ENCODE results near the gene DIAPH1. TPM values are rescaled to one million over a fixed set of nuclear protein-coding genes. Genes with fewer than 3 reads are reported as not detected.

Gene DIAPH1
- 273 and 283 TPM in 2 replicates for total RNA-seq

DNA sequence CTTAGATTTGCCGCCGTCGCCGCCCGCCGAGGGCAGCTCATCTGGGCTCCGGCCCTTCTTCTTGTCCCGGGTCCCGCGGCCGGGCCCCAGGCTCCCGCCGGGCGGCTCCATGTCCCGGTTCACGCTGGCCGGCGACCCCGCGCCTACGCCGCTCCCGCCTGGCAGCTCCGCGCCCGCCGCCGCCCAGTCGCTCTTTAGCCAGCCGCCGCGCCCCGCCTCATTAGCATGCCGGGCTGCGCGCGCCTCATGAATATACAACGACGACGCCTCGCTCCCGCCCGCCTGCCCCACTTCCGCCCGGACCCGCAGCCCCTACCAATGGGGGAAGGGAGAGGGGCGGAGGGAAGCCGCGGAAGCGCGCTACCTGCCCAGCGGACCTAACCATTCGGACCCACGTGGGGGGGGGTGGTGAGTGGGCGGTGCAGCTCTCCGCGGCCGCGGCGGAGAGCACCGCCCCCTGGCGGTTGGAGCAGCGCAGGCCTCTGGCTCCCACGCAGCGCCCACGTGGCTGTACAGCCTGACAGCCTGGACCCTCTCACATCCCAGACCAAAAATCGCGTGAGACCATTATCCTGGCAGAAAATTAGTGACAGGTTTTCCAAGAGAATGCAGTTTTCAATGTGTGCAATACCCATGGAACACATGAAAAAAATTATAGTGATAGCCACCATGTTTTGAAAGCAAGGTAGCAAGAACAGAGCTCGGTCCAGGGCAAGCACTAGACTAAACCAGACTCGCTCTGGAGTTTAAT lies at the start of gene DIAPH1:
Gene DIAPH1, minus strand, starts transcription at position 197 of the 751 bp plus-strand sequence. Its CDS starts 86 bp downstream, at position 111.
- intact Hi-C loops (cut with micrococcal nuclease): loop anchor here (1.0 to 10.0 kb wide), 10 partner anchors 14 to 1214 kb away; partner anchors contain the start of genes ANKHD1, FCHSD1, HDAC3 and RELL2

DNA sequence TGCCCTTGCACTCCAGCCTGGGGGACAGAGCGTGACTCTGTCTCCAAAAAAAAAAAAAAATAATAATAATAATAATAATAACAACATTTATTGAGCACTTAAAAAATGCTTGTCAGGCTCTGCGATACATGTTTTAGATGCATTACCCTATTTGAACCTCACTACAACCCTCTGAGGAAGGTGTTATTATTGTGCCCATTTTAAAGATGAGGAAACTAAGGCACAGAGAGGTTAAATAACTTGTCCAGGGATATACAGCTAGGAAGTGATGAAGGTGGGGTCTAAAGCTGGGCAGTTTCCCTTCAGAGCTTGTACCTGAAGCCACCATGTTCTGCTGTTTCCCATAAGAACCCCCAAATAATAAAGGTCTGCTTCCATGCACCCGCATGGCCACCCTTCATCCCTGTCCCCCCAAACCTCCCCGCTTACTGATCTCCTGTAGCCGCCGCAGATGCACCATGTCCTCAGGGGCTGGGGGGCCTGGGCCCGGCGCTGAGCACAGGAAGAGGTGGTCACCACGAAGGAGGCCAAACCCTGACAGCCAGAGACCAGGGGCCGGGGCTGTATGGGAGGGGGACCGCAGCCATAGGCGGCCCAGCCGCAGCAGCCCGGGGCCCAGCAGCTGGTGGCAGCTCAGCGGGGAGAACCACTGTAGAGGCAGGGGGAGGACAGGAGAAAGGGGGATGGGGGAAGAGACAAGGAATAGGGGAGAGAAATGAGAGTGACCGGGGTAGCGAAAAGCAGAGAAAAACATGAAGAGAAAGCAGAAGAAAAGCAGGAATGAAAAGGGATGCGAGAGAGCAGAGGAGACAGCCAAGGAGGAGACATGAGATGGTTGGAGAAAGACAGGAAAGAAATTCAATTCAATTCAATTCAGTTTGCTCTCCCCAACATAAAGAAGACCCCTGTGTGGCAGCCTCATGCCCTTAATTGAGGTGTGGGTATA lies 47.5 kb upstream of the DIAPH1 start:
- intact Hi-C loops (cut with micrococcal nuclease): loop anchor here (1.0 to 2.0 kb wide), 9 partner anchors 15 to 303 kb away; partner anchors contain the start of genes FCHSD1 and RNF14

DNA sequence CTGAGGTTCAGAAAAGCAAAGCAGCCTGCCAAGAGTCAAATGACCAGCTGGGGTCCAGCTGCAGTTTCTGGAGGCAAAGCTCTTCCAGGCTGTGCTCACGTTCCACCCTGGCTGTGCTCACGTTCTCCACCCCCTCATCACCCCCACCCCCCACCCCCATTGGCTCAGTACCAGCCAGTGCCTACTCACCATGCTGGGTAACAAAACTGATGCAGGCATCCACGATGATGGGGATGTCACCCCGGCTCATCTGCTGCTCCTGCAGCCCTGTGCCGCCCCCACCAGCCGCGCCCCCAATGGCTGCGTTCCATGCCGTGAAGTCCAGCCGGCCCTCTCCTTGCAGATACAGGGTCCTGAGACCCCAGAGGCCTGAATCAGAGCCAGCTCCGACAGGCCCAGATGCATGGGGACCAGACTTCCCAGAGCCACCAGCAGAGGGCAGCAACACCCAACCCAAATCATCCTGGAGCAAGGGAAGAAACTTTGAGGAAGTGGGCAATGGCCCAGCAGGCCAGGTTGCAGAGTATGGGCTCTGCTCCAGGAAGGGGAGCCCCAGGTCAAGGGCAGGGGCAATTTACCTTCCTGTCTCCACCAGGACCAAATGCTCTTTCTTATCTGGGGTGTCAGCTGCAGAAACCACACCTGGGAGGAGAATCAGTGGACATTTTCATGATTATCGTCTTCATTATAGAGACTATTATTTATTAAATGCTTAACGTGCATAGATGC lies 46.1 kb upstream of the DIAPH1 start:
- intact Hi-C loops (cut with micrococcal nuclease): loop anchor here (1.0 to 2.0 kb wide), 9 partner anchors 14 to 304 kb away; partner anchors contain the start of genes FCHSD1 and RNF14

DNA sequence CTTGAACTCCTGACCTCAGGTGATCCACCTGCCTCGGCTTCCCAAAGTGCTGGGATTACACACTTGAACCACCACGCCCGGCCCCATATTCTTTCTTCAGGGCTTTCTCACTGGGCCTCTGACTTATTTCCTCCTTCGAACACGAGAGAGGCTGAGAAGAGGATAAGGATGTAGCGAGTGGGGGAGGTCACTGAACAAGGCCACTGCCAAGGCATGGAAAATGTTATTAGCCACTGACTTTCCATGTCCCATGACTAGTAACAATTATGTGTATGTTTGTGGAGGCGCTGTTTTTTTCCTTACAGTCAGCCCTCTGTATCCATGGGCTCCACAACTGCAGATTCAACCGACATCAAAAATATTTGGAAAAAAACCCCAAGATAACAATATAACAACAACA lies 44.7 kb upstream of the DIAPH1 start:
- intact Hi-C loops (cut with micrococcal nuclease): no loop called here

DNA sequence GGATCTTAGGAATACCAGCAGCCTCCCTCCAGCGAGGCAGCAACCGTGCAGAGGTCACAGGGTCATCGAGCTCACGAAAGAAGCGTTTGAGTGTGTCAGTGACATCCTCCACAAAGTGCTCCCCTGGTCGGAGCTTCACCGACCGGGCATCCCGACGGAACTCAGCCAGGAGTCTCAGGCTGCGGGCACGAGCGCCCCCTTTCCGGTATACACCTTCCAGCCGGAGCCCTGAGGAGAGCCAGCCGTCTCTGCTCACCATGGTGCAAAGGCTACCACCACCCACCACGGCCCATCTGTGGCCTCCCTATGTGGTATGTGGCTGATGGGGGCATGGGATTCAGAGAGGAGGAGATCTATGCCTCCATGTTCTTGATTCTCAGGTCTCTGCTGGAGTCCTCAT lies 43.2 kb upstream of the DIAPH1 start:
- intact Hi-C loops (cut with micrococcal nuclease): no loop called here

DNA sequence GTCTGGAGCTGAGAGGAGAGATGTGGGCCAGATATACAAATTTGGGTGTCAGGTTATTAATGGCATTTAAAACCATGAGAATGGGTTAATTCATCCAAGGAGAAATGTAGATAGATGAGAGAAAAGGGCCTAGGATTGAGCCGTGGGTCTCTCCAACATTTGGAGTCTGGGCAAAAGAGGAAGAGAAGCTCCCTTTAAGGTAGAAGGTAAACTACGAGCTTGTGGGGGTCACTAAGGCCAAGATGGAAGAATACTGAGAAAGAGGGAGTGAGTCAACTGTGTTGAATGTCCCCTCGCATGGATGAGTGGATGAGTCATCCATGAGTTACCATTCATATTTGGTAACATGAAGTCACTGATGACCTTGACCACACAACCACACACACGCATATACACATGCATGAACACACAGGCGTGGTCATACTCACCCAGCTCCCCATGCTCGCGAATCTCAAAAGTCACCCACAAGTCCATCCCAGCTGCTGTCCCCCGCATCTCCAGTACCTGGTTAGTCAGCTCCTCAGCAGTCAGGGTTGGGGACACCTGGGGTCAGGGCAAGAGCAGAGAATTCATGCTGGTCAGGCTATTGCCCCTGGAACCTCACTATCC lies 39.2 kb upstream of the DIAPH1 start:
- intact Hi-C loops (cut with micrococcal nuclease): no loop called here

DNA sequence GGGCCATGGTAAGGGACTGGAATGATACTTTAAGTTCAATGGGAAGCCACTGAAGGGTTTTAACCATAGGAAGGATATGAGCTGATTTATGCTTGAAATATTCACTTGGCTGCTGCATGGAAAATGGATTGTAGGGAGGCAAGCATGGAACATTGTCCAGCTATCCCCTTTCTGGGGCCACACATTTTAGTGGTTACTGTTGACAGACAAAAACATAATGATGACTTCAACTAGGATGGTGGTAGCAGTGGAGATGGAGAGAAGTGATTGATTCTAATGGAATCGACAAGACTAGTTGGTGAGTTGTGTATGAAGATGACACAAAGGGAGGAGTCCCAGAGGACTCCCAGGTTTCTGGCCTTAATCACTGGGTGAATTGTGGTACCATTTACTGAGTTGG lies 38.6 kb upstream of the DIAPH1 start:
- intact Hi-C loops (cut with micrococcal nuclease): no loop called here

DNA sequence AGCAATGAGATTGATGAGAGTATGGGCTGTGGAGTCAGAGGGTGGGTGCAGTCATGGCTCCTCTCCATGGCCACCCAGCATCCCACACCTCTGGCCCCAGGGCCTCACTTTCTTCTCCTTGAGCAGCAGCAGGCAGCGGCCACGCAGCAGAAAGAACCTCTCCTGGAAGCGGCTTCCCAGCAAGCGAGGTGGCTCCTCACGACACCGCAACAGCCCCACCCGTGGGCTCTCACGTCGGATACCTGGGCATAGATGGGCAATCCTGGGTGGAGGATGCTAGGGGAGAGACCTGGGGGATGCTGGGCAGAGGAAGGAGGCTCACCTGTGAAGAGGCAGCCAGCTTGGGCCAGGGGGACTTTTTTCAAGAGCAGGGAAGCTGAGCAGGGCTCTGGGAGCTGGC lies 37.6 kb upstream of the DIAPH1 start:
- intact Hi-C loops (cut with micrococcal nuclease): no loop called here

DNA sequence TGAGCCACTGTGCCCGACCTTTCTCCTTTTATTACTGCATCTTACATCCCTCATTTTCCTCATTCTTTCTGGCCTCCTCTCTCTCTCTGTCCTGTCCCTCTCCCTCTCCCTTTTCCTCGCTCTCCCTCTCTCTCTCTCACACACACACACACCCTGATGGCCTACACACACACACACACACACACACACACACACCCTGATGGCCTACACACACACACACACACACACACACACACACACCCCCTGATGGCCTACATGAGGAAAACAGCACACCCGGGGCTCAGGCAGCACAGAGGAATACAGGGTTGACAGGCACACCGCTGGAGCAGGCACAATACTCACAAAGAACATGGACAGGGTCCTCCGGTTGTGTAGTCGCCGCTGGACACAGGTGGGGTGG lies 36.2 kb upstream of the DIAPH1 start:
- intact Hi-C loops (cut with micrococcal nuclease): no loop called here

DNA sequence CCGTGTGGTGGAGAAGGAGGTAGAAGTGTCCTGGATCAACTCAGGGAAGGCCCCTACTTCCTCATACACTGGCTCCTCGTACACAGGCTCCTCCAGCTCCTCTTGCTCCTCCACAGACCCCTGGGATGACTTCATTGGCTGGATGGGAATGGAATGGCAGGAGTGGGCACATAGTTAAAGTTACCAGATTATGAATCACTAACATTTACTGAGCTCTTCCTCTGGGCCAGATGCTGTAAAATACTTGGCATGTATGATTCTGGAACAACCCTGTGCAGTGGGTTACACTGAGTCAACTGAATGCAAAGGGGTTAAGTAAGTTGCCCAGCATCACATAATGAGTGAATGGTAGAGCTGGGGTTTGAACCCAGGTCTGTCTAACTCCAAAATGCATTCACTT lies 35.5 kb upstream of the DIAPH1 start:
- intact Hi-C loops (cut with micrococcal nuclease): loop anchor here (5.0 kb wide), 1 partner anchor 453 kb away; the partner anchor contains the start of gene NDFIP1

DNA sequence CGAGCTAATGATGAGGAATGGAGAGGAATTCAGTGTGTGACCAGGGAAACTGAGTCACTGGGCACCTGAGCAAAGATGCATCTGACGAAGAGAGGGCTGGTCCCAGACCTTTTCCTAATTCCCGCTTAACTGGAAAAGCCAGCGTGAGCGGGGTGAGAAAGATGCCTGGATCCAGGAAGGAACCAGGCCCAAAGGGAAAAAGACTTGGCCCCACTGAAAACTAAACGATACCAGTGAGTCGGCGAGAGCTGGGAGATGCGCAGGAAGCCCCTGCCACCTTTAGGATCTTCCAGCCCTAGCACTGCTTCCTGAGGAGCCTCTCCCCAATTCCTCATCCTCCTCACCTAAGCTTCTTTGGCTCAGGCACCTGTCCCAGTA lies 32.9 kb upstream of the DIAPH1 start:
- intact Hi-C loops (cut with micrococcal nuclease): loop anchor here (1.0 to 5.0 kb wide), 8 partner anchors 14 to 456 kb away; partner anchors contain the start of genes HDAC3, NDFIP1, RELL2 and RNF14

DNA sequence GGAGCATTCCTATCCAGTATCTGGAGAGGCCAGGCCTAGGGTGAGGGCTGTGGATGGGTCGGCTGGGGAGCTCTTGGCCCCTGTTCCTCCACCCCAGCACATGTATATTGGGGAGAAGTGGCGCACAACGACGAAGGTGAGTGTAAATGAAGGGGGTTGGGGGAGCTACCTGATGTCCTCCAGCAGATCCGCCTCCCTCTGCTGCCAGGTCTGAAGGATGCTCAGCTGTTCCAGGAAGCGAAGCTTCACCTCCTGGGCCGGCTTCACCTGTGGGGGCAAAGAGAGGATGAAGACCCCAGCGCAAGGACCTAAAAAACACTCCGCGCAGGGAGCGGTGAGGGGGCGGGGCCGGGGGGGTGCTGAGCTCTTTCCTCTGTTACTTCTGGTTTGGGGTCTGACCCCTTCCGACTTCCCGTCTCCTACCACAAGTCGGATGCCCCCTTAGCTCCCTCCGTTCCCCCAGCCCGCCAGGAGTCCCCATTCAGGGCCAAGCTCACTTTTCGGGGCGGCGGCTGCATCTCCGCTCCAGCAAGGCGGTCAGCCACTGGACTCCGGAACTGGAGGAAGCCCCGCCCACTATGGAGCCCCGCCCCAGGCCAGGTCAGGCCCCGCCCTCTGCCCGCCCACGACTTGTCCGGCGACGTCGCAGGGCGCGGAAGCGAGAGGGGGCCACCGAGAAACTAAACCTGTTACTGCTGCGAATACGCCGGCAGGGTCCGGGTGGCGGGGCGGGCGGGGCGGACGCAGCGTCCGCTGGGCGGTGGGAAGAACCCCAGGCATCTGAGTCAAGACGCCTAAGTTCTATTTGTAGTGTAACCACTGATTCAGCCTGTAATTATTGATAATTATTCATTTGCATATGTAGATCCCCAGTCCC lies 32.3 kb upstream of the DIAPH1 start, which contains the start of gene FCHSD1:
Gene FCHSD1, minus strand, starts transcription at position 568 of the 877 bp plus-strand sequence. Its CDS starts 50 bp downstream, at position 518.
- intact Hi-C loops (cut with micrococcal nuclease): loop anchor here (1.0 to 5.0 kb wide), 8 partner anchors 14 to 456 kb away; partner anchors contain the start of genes HDAC3, NDFIP1, RELL2 and RNF14

DNA sequence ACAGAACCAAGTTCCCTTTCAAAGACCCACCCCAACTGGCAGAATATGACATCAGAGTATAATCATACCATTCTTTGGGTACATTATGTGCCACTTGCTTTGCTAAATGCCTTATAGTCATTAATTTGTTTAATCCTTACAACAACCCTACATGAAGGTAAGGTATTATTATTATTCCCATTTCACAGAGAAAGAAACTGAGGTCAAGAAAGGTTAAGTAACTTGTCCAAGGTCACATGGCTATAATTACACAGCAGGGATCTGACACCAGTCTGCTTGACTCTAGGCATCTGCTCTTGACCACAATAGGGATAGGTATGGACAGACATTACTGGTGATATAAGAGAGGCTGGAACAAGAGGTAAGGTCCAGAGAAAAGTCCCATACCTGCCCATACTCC lies 31.2 kb upstream of the DIAPH1 start:
- intact Hi-C loops (cut with micrococcal nuclease): loop anchor here (5.0 kb wide), 1 partner anchor 457 kb away; the partner anchor contains the start of gene NDFIP1

DNA sequence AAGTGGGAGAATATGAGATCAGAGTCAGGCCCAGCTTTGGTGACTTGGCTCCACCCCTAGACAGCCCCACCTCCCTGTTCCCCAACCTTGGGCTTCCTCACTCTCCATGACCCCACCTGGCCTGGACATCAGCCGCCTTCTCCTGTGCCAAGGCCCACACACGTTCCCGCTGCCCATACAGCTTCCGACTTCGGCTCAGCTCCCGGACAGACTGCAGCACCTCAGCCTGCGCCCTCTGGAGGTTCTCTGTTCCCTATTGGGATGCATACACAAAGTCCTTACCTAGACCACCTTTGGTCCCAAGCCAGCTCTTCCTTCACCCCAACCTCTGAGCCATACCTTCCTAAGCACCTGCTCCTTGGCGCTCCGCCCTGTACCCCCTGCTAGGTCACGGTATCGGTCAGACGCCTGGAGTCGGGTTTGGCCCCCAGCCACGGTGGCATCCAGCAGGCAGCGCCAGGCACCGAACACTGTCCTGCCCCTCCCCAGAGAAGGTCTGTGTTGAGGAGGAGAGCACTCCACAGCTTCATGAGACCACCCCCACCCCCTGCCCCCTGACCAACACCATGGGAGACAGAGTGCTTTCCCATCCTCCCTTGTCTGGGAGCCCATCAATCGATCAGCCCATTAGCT lies 30.4 kb upstream of the DIAPH1 start:
- intact Hi-C loops (cut with micrococcal nuclease): no loop called here

DNA sequence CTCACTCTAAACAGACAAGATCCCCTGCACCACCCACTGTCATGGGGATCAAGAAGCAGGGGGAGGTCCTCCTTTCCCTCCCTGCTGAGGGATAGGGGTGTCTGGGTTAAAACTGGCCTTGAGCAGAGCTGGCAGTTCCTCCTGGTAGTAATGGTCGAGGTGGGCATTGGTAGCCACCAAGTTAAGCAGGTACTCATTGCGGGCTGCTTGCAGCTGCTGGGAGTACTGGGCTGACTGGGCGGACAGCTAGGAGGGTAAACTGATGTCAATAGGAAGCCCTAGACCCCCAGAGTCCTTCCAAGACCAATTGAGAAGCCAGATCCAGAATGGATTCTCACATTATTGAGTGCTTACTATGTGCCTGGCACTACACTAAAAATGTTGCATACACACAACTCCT lies 29.1 kb upstream of the DIAPH1 start:
- intact Hi-C loops (cut with micrococcal nuclease): no loop called here

DNA sequence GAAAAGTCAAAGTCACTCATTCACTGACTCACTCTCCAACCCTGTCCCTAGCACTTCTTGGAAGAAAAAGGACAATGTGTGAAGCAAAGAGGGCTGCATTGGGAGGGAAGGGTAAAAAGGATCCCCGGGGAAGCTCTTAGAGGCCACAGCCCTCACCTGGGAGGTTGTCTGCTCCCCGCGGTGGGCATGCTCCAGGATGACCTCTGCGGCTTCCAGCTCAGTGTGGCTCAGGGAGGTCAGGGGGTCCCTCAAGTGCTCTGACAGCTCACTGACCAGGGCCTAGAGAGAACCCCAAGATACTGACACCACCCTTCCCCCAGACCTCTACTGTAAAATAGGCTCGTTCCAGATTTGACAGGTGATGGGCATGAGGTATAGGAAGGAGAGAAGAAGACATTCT lies 28.4 kb upstream of the DIAPH1 start:
- intact Hi-C loops (cut with micrococcal nuclease): no loop called here

DNA sequence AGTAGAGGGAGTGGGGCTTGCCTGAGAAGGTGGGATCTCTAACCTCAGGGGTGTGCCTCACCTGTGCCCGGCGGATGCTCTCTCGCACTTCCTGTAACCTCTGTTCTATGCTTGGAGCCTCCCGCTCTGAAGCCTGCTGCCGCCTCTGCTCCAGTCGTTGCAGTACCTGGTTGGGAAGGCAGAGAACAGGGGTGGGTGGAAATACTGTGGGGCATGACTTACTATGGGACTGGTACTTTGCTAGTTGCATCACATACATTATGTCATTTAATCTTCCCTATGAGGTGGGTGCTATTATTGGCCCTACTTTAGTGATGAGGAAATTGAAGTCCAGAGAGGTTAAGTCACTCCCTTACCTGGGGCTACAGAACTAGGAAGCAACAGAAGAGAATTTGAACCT lies 27.2 kb upstream of the DIAPH1 start:
- intact Hi-C loops (cut with micrococcal nuclease): no loop called here

DNA sequence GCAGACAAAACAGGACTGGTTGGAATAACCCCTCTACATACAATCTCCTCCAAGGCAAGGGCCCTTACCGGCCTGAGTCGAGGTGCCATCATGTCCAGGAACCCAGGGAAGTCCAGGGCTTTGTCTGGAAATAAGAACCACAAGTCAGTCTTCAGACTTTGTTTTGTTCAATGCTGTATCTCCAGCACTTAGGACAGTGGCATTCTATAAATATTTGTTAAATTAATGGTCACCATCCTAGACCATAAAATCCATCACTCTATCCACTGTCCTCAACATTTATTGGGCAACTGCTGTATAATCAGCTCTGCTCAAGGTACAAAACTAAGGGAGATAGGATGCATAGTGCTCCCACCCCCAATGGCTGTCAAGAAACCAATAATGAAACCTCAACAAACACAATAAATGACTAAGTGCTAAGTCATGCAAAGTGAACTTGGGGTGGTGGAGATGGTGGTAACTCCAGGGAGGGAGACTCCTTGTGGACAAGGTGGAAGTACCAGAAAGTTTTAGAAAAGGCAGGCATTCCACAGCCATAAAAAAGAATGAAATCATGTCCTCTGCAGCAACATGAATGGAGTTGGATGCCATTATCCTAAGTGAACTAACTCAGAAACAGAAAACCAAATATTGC lies 23.0 kb upstream of the DIAPH1 start:
- intact Hi-C loops (cut with micrococcal nuclease): no loop called here

Measured in T-helper 1 cell treated with Interleukin-12 subunit alpha and Interleukin-12 subunit beta and Interleukin-4 antibody, amounts not matched to agents 30 ng/mL and 1 ng/mL, for 36 hours (primary cell).